GM19438 (cell line): ENCODE data around the gene RYR1.
"Not testable (repeated sequence)": the region's sequence is repeated elsewhere in the genome, so short reads cannot be mapped to it uniquely, and the experiment has no call there.

Experiments used
- ATAC-seq: cut with Tn5 transposase; IDR thresholded peaks from one replicate; pipeline ENCODE4 v1.9.1; 2021; ENCODE audit warnings: low read depth; ENCODE audit not compliant: unreplicated experiment

Gene RYR1

DNA sequence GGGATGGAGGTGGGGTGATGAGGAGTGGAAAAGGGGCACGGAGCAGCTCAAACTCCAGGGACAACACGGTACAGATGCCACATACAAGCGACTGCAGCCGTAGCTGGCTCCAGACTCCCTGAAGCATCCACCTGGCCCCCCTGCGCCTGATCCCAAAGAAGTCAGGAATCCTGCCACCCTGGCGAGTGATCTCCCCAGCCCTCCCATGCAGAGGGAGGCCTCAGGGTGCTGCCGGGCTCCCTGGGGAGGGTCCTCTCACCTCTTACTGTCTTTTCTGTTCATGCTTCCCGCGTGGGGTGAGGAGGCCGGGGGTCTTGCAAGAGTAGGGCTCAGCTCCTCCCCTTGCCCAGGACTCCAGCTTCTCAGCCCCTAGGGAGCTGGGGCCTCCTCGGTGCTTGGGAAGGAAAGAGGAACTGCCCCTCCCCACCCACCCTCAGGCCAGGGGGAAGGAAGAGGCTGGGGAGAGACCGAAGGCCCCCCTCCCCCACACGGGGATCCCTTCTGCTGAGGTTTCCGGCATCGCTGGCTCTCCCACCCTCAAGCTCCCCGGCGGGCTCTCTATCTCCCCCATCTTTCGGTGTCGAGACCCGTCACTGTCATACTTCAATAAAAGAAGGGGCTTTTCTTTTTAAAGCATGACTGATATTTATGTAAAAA is 7.6 kb upstream of the RYR1 start, which contains the start of gene RASGRP4:
Gene RASGRP4, minus strand, starts transcription at position 410 of the 657 bp plus-strand sequence. Its CDS starts 128 bp downstream, at position 282.
- no peak for ATAC-seq

- ATAC-seq = not testable (repeated sequence)
Observed at GRCh38 chr19:38427035-38427677, 6.3 kb upstream of the RYR1 start.

GRCh38 chr19:38429055-38429810 is 4.3 kb upstream of the RYR1 start:
- no peak for ATAC-seq

DNA sequence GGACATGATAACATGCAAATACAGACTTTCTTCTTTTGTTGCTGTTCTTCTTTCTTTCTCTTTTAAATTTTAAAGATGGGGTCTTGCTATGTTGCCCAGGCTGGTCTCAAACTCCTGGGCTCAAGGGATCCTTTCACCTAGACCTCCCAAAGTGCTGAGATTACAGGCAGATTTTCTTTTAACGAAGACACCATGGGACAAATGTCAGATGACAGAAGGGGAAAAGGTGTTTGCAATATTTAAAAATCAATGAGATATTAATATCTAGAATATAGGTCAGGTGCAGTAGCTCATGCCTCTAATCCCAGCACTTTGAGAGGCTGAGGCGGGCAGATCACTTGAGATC is 3.7 kb upstream of the RYR1 start:
- ATAC-seq = no peak

GRCh38 chr19:38430931-38431330 is 2.6 kb upstream of the RYR1 start:
- no peak for ATAC-seq

- no peak for ATAC-seq
Observed at GRCh38 chr19:38434549-38435051, 1.1 kb downstream of the RYR1 start.

- ATAC-seq = no peak
Observed at GRCh38 chr19:38437295-38437694, 3.8 kb downstream of the RYR1 start.

DNA sequence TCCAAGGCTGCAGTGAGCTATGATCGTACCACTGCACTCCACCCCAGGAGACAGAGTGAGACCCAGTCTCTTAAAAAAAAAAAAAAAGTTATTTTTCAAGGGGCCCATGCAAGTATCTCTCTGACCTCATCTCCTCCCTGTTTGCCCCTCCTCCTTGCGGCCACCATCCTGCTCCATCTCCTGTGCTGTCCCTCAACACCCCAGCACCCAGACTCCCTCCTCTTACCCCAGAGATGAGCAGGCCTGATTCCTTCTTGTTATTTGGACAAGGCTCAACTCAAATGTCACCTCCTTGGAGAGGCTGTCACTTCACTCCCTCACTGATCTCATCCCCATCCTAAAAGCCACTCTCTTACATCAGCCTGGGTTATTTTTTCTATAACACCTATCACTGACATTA is 4.4 kb downstream of the RYR1 start:
- no peak for ATAC-seq

- ATAC-seq = no peak
Observed at GRCh38 chr19:38440592-38440991, 7.1 kb downstream of the RYR1 start.

DNA sequence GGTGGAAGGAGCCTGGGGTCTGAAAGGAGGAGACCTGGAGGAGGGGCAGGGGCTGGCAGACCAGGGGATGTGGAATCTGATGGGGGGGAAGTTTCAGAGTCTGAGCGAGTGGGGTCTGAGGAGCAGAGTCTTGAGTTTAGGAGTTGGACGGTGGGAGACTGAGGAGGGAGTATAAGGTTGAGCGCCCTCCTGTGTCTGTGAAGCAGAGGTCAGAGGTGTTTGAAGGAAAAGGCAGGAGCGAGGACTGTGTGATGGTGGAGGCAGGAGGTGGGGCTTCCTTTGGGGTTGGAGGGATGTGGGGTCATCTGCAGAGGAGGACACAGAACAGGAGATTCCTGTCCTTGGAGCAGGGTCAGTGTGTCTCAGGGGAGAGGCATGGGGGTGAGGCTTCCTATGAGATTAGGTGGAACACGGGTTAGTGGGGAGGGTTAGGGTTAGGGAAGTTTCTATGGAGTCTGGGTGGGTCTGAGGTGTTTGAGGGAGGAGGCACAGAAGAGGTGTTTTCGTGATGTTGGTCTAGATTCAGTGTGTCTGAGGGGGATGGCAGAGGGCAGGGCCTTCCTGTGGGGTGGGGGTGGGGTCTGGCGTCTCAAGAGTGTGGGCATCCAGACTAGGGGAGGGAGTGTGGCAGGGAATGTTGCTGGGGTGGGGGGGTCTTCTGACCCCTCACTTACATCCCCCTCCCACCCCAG is 8.3 kb downstream of the RYR1 start:
- ATAC-seq = no peak

DNA sequence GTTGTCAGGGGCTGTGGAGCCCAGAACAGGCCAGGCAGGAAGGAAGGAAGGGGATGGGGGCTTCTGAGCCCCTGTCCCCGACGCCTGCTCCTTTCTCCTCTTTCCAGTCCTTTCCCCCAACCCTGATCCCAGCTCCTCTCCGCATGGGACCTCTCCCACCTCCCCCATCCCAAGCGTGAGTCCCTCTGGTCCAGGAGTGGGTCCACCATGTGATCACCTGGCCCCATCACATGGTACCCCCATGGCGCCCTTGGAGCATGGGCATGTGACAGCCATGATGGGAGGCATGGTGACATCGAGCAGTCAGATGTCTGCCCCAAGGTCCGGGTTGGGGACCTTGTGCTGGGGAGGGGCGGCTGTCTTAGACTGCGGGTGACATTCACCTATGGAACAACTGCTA is 9.2 kb downstream of the RYR1 start:
- ATAC-seq = no peak

GRCh38 chr19:38443458-38443999 is 10.0 kb downstream of the RYR1 start:
- ATAC-seq = no peak

- ATAC-seq = no peak
Observed at GRCh38 chr19:38444026-38444425, 10.5 kb downstream of the RYR1 start.

DNA sequence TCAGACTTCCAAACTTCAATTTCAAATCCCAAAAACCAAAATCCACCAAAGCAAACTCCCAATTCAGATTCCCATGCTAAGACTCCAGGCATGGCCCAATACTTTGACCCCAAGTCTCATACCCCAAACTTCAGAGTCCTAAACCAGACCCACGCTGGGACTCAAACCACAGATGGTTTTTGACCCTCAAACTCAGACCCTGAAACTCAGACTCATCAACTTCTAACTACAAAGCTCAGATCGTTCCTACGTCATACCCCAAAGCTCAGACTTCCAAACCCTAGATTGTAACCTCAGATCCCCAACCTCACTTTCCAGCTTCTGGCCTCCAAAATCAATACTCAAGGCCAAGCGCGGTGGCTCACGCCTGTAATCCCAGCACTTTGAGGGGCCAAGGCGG is 11.9 kb downstream of the RYR1 start:
- ATAC-seq = no peak

GRCh38 chr19:38448225-38448624 is 14.7 kb downstream of the RYR1 start:
- ATAC-seq = no peak

DNA sequence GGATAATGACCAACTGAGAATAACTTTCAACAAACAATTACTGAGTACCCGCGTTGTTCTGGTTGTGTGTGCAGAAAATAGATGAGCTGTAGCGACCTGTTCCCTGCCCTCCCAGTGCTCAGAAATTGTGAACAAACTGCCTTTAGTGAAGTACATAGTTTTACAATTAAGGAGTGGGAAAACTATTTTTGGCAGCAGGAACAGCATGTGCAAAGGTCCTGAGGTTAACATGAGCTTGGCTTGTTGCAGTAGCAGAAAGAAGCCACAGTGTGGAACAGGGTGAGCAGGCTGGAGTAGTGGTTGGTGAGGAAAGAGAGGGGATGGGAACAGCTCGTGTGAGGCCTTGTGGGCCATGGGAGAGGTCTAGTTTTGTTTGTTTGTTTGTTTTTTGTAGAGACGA is 16.0 kb downstream of the RYR1 start:
- no peak for ATAC-seq

DNA sequence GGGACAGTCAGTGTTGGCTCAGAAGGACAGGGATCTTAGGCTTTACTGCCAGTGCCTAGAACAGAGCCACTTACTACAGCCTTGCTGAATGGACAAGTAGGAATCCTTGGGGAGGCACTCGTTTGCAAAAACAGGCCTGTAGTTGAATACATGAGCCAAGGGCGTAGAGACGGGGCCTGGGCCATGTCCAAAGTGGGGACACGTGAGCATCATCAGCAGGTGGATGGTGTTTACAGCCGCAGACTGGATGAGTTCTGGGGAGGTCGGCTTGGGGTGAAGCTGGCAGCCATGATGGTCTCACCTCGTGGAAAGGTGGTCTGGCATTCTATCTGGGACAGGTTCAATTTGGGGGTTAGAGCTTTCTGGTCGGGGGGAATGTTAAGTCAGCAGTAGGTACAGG is 17.5 kb downstream of the RYR1 start:
- ATAC-seq = no peak

- no peak for ATAC-seq
Observed at GRCh38 chr19:38451629-38452028, 18.1 kb downstream of the RYR1 start.

GRCh38 chr19:38452430-38453366 is 19.2 kb downstream of the RYR1 start:
- ATAC-seq = no peak

DNA sequence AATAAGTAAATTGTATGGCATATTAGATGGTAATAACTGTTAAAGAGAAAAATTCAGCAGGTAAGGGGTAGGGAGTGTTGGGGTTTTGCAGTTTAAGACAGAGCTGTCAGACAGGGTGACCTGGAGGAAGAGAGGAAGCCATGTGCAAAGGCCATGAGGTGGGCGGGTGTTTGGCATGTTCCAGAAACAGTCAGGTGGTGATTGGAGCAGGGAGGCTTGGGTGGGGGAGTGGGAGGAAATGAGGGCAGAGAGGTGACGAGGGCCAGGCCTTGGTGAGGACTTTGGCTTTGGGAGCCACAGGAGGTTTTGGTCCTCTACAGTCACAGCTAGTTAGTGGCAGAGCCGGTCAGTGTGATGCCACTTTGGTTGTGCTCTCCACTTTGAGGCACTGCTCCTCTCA is 20.1 kb downstream of the RYR1 start:
- no peak for ATAC-seq
